Measurements from ENCODE around the gene FTL. TPM values are rescaled to one million over a fixed set of nuclear protein-coding genes. Genes with fewer than 3 reads are reported as not detected.
"Not testable (repeated sequence)": the region's sequence is repeated elsewhere in the genome, so short reads cannot be mapped to it uniquely, and the experiment has no call there.

Gene FTL
- total RNA-seq, 1 experiment from 2014 or later, result 1,459 TPM

DNA sequence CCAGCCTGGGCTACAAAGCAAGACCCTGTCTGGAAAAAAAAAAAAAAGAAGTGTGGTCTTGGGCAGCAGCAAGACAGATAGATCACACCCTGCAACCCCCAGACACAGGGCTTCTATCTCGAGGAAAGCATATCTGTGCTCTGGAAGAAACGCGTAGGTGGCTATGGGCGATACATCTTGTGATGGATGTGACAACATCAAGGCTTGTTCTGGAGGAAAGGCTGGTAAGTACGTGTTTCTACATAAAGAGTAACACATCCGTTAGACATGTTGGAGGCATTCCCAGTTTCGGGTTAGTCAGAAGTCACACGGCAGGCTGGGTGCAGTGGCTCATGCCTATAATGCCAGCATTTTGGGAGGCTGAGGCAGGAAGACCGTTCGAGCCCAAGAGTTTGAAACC, 38.2 kb upstream of the FTL start:
- H3K36me3 Mint-ChIP-seq (ENCODE audit: insufficient read depth, unreplicated experiment), result peaks cover 46% of the 10 kb centered on the region
- H3K27me3 Mint-ChIP-seq (ENCODE audit: unreplicated experiment), result no peaks in the 10 kb centered on the region
- CTCF ChIA-PET, result no interaction called here
- H3K27ac Mint-ChIP-seq (ENCODE audit: unreplicated experiment), result peak overlapping the region; percentile 80
- intact Hi-C loops (cut with micrococcal nuclease; ENCODE audit: unreplicated experiment), result no loop called here
- no peaks in the 10 kb centered on the region for H3K9me3 Mint-ChIP-seq (ENCODE audit: low read depth, unreplicated experiment)
- TF ChIP-seq, protein P1, sequence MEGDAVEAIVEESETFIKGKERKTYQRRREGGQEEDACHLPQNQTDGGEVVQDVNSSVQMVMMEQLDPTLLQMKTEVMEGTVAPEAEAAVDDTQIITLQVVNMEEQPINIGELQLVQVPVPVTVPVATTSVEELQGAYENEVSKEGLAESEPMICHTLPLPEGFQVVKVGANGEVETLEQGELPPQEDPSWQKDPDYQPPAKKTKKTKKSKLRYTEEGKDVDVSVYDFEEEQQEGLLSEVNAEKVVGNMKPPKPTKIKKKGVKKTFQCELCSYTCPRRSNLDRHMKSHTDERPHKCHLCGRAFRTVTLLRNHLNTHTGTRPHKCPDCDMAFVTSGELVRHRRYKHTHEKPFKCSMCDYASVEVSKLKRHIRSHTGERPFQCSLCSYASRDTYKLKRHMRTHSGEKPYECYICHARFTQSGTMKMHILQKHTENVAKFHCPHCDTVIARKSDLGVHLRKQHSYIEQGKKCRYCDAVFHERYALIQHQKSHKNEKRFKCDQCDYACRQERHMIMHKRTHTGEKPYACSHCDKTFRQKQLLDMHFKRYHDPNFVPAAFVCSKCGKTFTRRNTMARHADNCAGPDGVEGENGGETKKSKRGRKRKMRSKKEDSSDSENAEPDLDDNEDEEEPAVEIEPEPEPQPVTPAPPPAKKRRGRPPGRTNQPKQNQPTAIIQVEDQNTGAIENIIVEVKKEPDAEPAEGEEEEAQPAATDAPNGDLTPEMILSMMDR (IDR thresholded peaks at IDR 0.05; ENCODE audit: unreplicated experiment), result no peak
- peaks cover 8% of the 10 kb centered on the region for H3K4me1 Mint-ChIP-seq (ENCODE audit: low read depth, unreplicated experiment)
- DNase-seq, result peak; percentile 65
- peak overlapping the region; percentile 28 for H3K4me3 Mint-ChIP-seq (ENCODE audit: low read depth, unreplicated experiment)
- no TSS peak for BruUV-seq (replicated peaks)

DNA sequence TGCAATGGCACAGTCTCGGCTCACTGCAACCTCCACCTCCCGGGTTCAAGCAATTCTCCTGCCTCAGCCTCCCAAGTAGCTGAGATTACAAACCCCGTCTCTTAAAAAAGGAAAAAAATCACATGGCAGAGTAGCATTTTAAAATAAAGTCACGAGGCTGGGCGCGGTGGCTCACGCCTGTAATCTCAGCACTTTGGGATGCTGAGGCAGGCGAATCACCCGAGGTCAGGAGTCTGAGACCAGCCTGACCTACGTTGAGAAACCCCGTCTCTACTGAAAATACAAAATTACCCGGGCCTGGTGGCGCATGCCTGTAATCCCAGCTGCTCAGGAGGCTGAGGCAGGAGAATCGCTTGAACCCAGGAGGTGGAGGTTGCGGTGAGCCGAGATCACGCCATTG, 37.4 kb upstream of the FTL start:
- H3K36me3 Mint-ChIP-seq (ENCODE audit: insufficient read depth, unreplicated experiment), result peaks cover 38% of the 10 kb centered on the region
- intact Hi-C loops (cut with micrococcal nuclease; ENCODE audit: unreplicated experiment); H3K4me1 Mint-ChIP-seq (ENCODE audit: low read depth, unreplicated experiment): not testable (repeated sequence)

DNA sequence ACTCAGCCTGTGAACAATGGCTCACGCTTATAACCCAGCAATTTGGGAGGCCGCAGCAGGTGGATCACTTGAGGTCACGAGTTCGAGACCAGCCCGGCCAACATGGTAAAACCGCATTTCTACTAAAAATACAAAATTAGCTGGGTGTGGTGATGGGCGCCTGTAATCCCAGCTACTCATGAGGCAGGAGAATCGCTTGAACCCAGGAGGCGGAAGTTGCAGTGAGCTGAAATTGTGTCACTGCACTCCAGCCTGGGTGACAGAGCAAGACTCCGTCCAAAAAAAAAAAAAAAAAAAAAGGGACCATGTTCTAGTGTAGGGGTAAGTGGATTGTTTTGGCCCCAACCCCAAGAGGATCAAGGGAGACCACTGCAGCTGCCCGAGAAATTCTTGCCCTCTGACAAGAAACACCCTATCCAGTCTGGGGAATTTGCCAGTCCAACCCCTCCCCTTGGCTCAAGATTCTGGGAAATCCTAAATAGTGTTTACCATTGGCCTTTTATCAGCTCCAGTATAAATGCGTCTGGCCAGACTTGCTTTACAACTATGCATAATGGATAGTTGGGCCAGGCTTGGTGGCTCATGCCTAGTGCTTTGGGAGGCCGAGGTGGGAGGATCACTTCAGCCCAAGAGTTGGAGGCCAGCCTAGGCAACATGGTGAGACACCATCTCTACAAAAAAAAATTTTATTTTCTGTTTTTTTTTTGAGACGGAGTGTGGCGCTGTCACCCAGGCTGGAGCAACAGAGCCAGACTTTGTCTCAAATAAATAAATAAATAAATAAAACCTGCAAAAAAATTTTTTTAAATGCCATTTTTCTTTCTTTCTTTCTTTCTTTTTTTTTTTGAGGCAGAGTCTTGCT, 36.7 kb upstream of the FTL start:
- H3K9me3 Mint-ChIP-seq (ENCODE audit: low read depth, unreplicated experiment), result no peaks in the 10 kb centered on the region
- no peaks in the 10 kb centered on the region for H3K27me3 Mint-ChIP-seq (ENCODE audit: unreplicated experiment)
- TF ChIP-seq, protein P1 (IDR thresholded peaks at IDR 0.05; ENCODE audit: unreplicated experiment), result no peak
- DNase-seq, result peak; percentile 39
- H3K4me1 Mint-ChIP-seq (ENCODE audit: low read depth, unreplicated experiment), result peaks cover 8% of the 10 kb centered on the region
- peaks cover 35% of the 10 kb centered on the region for H3K36me3 Mint-ChIP-seq (ENCODE audit: insufficient read depth, unreplicated experiment)
- intact Hi-C loops (cut with micrococcal nuclease; ENCODE audit: unreplicated experiment), result no loop called here
- CTCF ChIA-PET, result interaction anchor here (0.7 to 1.6 kb wide), 3 partner anchors 10 to 85 kb away, joined by 3 to 4 read pairs (median 3); no protein-coding TSS in a partner anchor
- BruUV-seq (replicated peaks), result no TSS peak
- no peak overlapping the region for H3K27ac Mint-ChIP-seq (ENCODE audit: unreplicated experiment)
- no peak overlapping the region for H3K4me3 Mint-ChIP-seq (ENCODE audit: low read depth, unreplicated experiment)

More for the DNA sequence above, 37.4 kb upstream of the FTL start:
- not testable (repeated sequence) for H3K27me3 Mint-ChIP-seq (ENCODE audit: unreplicated experiment); BruUV-seq (replicated peaks); H3K27ac Mint-ChIP-seq (ENCODE audit: unreplicated experiment); H3K4me3 Mint-ChIP-seq (ENCODE audit: low read depth, unreplicated experiment); DNase-seq; H3K9me3 Mint-ChIP-seq (ENCODE audit: low read depth, unreplicated experiment)
- CTCF ChIA-PET, result interaction anchor here (1.6 kb wide), 1 partner anchor 43 kb away, joined by 3 read pairs; no protein-coding TSS in a partner anchor

DNA sequence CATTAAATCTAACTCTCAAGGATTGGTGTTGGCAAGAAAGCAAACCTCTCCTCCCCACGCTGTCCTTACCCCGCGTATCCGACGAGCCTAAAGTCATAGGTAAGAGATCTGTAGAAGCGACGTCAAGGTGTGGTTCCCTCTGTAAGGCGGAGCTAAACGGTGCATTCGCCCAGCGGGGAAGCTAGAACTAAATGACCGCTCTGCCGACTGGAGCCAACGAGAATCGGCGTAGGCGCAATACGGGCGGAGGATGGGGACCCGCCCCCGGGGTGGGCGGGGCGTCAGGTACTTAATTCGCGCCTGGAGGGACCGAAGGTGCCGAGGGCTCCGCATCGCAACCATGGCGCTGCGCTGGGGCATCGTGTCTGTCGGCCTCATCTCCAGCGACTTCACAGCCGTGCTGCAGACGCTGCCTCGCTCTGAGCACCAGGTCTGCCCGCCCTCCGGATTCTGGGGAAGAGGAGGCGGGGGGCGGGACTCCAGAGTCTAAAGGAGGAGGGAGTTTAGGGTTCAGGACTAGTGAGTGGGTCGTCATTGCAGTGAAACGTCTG, 31.7 kb upstream of the FTL start, which contains the start of gene DHDH:
Gene DHDH, plus strand, starts transcription at position 318 of the 551 bp plus-strand sequence. Its CDS starts 23 bp downstream, at position 341.
- peak; percentile 94 for DNase-seq
- Mint-ChIP-seq H3K36me3 (ENCODE audit: insufficient read depth, unreplicated experiment) (peaks cover 19% of the 10 kb centered on the region), H3K27me3 (ENCODE audit: unreplicated experiment) (no peaks in the 10 kb centered on the region), H3K4me1 (ENCODE audit: low read depth, unreplicated experiment) (peaks cover 10% of the 10 kb centered on the region), H3K4me3 (ENCODE audit: low read depth, unreplicated experiment) (peak within 1 kb of the TSS; percentile 84), H3K27ac (ENCODE audit: unreplicated experiment) (peak within 1 kb of the TSS; percentile 39), H3K9me3 (ENCODE audit: low read depth, unreplicated experiment) (no peaks in the 10 kb centered on the region)
- TF ChIP-seq, protein P1 (IDR thresholded peaks at IDR 0.05; ENCODE audit: unreplicated experiment), result no peak
- no TSS peak for BruUV-seq (replicated peaks)
- CTCF ChIA-PET, result interaction anchor here (0.6 to 1.7 kb wide), 7 partner anchors 8 to 138 kb away, joined by 3 to 6 read pairs (median 4); no protein-coding TSS in a partner anchor
- intact Hi-C loops (cut with micrococcal nuclease; ENCODE audit: unreplicated experiment), result no loop called here
